ENCODE data around the gene CHRDL1.

- TF ChIP-seq CTCF (IDR thresholded peaks at IDR 0.05; ENCODE audit: insufficient read depth, low read depth, low read length) (no peak), EZH2 (IDR thresholded peaks at IDR 0.05; ENCODE audit: insufficient read depth, low read length) (no peak)
These were observed 127.9 kb downstream of the CHRDL1 start for GRCh38 chrX:110667706-110668105.
